CMK (cell line): Measurements from ENCODE around the gene LOXL3.

ENCODE experiments used
- DNase-seq: peaks from one replicate; pipeline ENCODE4 v3.0.0-alpha.2; 2010; ENCODE audit warnings: low read depth

The LOXL3 gene

GRCh38 chr2:74528600-74529356, 25.0 kb downstream of the LOXL3 start:
- DNase-seq: no peak

GRCh38 chr2:74527741-74528140, 26.0 kb downstream of the LOXL3 start:
- DNase-seq: no peak

- DNase-seq: no peak
These were observed 27.0 kb downstream of the LOXL3 start for GRCh38 chr2:74526649-74527230.

- no peak for DNase-seq
These were observed 27.8 kb downstream of the LOXL3 start, which contains the start of gene DQX1 for GRCh38 chr2:74525717-74526648. TSS of gene DQX1 (minus strand) at chr2:74526231. CDS start at chr2:74525729, 502 bp downstream.

- no peak for DNase-seq
These were observed 28.6 kb downstream of the LOXL3 start for GRCh38 chr2:74524955-74525716.

- no peak for DNase-seq
These were observed 29.7 kb downstream of the LOXL3 start for GRCh38 chr2:74524005-74524404.

GRCh38 chr2:74522516-74522915, 31.2 kb downstream of the LOXL3 start:
- no peak for DNase-seq

GRCh38 chr2:74516650-74517049, 37.1 kb downstream of the LOXL3 start:
- no peak for DNase-seq

GRCh38 chr2:74515981-74516633, 37.6 kb downstream of the LOXL3 start:
- DNase-seq: no peak

- DNase-seq: no peak
These were observed 38.3 kb downstream of the LOXL3 start for GRCh38 chr2:74515271-74515980.

- DNase-seq: no peak
These were observed 39.1 kb downstream of the LOXL3 start, which contains the start of gene TLX2 for GRCh38 chr2:74514368-74515270. TSS of gene TLX2 (plus strand) at chr2:74514450. CDS start at chr2:74514807, 357 bp downstream.

GRCh38 chr2:74513605-74514367, 40.0 kb downstream of the LOXL3 start:
- DNase-seq: no peak

GRCh38 chr2:74512744-74513604, 40.8 kb downstream of the LOXL3 start:
- no peak for DNase-seq

- no peak for DNase-seq
These were observed 42.4 kb downstream of the LOXL3 start for GRCh38 chr2:74511104-74511989.

GRCh38 chr2:74510272-74510671, 43.5 kb downstream of the LOXL3 start:
- no peak for DNase-seq

GRCh38 chr2:74507926-74508520, 45.7 kb downstream of the LOXL3 start:
- no peak for DNase-seq
